Sciatic nerve (tissue), 2 donors: ENCODE measurements around the gene LAMA3. TPM values are rescaled to one million over a fixed set of nuclear protein-coding genes. Genes with fewer than 3 reads are reported as not detected.

ENCODE experiments used
- ATAC-seq: fragments of 200-7000 bp; cut with Tn5 transposase; one replicate; pipeline ENCODE4 v1.9.1; 2020; ENCODE audit warnings: mild to moderate bottlenecking, moderate library complexity
- DNase-seq: peaks from one replicate; pipeline ENCODE4 v3.0.0-alpha.2; 2020; ENCODE audit warnings: low spot score
- intact Hi-C: fragments of 100-400 bp; cut with DNase I; formaldehyde crosslinking; loops from one replicate; pipeline ENCODE4 v1.14.2; 2022
- total RNA-seq: library from RNA; stranded (reverse); fragmentation: NEBNext Ultra II Directional; extraction: Animal tissue kit (Norgen Biotek cat#: 25700); gene quantifications from one replicate; pipeline ENCODE4 v1.2.1, GENCODE V29; 2021
- donor health status: DM: no; HTN: no; CAD: no.
- donor health status: DM: no; HTN: no; CAD: no.

LAMA3 gene
- total RNA-seq, 1 donor from 2014 or later: 47.3 TPM

DNA sequence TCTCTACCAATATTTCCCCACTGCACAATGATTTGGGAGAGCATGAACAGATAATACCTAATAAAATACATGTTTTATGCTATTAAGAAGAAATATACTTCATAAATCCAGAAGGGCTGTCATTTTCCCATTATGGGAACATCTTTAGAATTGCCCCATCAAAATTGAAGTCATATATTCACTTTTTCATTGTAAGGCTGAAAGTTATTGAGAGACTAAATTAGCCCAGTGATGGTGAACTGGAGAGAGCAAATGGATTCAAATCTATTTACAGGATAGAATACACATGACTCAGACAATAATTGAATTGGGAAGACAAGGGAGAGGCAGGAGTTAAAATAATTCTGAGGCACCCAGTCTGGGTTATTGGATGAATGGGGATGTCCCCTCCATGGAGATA, 245.6 kb downstream of the LAMA3 start:
- intact Hi-C loops: no loop called here
- ATAC-seq (no peak), DNase-seq (no peak)

DNA sequence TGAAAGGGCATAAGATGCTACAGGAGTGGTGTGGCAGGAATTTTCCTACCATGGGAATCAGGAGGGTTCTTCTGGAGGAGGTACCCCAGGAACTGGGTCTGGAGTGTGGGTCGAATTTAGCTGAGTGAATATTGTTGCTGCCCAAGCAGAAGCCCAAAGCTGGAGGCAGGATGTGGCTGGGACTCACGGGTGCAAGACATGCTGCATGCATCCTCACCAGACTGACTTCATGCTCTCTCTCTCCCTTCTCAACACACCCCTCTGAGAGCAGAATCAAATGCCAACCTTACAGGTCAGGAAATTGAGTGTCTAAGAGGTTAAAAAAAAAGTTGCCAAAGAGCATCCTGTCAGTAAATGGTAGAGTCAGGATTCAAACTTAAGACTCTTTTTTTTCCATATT, 246.6 kb downstream of the LAMA3 start:
- ATAC-seq: no peak
- intact Hi-C loops: no loop called here
- no peak for DNase-seq

DNA sequence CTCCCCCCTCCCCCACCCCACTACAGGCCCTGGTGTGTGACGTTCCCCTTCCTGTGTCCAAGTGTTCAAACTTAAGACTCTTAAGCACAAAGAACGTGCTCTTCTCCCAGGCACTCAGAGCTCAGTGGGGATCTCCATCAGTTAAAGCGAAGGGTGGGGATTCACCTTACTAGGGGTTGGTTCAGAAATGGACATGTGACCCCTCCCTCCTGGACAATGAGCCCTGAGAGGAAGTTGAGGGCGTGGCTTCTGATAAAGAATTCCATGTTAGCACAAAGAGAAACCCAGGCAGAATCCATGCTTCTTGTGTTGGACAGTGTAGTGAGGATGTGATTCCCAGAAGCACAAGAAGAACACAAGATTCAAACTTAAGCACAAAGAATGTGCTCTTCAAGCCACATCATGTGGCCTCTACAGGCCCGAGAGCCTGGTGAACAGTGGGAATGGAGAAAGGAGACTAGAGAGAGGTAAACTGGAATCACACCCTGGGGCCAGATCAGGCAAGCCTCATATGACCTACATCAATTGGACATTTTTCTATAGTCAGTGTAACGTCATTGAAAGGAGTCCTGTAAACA, 247.2 kb downstream of the LAMA3 start:
- no peak for ATAC-seq
- no peak for DNase-seq
- intact Hi-C loops: no loop called here

DNA sequence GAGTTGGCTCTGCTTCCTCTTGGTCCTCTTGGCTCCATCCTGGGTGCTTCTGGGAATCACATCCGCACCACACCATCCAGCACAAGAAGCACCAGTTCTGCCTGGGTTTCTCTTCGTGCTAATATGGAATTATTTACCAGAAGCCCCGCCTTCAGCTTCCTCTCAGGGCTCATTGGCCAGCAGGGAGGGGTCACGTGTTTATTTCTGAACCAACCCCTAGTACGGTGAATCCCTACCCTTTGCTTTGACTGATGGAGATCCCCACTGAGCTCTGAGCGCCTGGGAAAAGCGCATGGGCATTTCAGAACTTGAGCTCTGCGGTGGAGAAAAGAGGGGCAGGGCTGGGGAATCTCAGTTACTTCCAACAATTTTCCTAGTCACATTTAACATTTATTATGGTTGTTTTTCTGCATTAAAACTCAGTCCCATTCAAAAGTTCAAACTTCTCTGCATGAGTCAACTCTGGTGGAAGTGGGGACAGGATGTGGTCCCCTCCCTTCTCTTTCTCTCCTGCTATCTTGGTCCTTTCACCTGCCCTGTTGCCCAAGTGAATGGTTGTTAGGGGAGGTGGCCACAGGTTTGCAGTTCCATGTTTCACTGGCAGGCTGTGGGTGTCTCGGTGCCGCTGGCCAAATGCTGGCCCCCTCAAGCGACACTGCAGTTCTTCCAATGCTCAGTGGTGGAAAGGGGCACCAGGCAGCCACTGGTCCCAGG, 248.9 kb downstream of the LAMA3 start:
- DNase-seq: no peak
- ATAC-seq: no peak
- intact Hi-C loops: no loop called here

DNA sequence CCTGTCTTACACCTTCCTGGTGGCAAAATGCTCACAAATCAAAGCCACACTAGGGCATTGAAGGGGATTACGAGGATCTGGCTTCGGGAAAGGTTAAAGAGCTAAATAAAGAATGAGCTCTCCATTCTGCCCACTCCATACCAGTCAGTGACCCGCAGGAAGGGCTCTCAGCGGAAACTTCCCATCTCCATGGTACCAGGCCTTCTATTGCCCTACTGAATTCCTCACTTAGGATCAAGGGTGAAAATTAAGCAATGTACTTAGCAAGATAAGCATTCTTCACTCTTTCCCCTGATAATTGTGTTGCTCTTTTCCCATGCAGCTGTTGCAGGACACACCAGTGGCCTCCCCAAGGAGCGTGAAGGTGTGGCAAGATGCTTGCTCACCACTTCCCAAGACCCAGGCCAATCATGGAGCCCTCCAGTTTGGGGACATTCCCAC, 249.7 kb downstream of the LAMA3 start:
- intact Hi-C loops: no loop called here
- ATAC-seq: no peak
- no peak for DNase-seq

DNA sequence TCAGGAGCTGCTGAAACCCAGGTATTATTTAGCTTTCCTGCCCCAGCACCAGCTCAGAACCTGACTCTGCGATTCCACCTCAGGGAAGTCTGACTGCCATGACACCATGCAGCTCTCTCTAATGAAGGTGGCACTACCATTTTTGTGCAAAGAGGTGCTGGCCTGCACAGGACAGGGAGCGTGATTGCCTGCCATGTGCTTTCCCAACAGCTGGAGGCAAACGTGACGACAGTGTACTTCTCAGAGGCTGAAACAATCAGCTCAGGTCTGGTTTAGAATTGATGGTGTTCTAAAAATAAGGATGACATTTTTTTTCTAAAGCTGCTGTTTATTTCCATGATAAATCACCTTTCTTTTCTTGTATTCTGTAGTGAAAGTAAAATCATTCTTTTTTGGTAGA, 250.1 kb downstream of the LAMA3 start:
- intact Hi-C loops: no loop called here
- ATAC-seq (no peak), DNase-seq (no peak)

DNA sequence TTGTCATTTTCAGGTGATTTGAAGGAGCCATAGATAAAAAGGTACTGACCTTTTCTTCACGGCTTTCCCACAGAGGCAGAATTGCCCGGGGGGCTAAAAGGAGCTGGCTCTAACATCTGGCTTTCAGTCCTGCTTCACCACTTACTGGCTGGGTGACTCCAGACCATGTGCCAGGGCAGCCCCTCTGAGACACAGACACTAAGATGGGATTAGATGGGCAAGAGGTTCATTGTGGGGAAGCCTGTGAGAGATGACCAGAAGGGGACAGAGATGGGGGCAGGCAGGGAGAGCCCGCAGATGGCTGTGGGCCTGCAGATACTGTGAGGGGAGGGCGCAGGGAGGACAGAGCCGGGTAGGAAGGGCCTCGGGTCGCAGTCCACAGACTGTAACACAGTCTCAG, 250.6 kb downstream of the LAMA3 start:
- ATAC-seq: no peak

DNA sequence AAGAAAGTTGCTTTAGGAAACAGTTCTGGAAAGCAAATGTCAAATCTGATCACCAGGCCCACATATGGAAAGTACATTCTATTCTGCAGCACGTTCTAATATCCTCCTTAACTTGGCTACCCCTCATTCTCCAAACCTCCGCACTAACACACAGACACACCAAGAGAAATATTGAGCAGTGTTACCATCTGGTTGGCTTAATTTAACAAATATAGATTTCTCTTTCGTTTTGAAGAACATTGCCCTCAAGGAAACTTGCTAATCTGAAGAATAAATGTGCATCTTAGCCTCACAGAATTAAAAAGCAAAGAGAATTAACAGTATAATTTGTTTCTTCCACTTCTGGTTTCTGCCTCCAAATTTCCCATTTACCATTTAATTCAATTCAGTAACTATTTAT, 252.5 kb downstream of the LAMA3 start:
- DNase-seq (no peak), ATAC-seq (no peak)
- intact Hi-C loops: no loop called here

More for the DNA sequence above, 250.6 kb downstream of the LAMA3 start:
- no peak for DNase-seq
- intact Hi-C loops: no loop called here

DNA sequence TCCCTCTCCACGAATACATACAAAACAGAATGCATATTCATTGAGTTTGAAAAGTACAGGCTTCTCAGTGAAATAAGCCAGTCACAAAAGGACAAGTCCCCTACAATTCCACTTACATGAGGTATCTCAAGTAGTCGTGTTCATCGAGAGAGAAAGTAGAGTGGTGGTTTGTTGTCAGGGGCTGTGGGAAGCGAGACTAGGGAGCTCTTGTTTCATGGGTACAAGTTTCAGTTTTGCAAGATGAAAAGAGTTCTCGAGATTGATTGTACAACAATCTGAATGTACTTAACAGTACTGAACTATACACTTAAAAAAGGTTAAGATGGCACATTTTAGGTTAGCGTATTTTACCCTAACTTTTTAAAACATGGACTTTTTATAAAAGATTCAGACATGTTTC, 253.9 kb downstream of the LAMA3 start:
- intact Hi-C loops: no loop called here
- DNase-seq: no peak
- no peak for ATAC-seq

DNA sequence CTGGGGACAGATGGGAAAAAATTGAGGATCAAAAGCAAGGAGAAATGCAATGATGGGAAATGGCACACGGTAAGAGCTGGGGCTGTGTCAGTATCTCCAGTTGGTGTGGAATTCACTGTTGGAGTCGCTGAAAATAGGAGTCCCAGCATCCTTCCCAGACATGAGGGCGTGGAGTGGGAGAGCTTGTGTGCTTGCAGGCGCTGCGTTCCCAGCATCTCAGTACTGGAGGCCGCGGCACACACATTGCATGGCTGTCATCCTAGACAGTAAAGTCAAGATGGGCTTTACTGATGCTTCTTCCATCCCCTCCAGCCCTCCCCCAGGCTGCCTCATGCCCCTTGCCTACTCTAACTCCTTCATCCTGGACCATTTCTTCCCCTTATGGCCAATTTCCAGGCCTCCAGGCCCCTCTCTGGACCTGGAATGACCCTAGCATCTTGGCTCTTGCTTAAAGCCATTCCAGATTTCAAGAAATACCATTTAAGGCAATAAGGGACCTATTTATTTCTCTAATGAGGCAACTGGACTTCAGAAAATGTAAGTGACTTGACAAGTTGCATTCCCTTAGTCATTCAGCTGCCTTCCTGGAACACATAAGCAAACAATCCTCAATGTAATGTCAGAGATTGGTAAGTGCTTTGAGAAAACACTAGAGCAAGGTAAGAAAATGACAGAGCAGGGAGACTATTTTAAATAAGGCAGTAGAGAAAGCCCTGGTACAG, 254.8 kb downstream of the LAMA3 start:
- DNase-seq (no peak), ATAC-seq (no peak)
- intact Hi-C loops: no loop called here

DNA sequence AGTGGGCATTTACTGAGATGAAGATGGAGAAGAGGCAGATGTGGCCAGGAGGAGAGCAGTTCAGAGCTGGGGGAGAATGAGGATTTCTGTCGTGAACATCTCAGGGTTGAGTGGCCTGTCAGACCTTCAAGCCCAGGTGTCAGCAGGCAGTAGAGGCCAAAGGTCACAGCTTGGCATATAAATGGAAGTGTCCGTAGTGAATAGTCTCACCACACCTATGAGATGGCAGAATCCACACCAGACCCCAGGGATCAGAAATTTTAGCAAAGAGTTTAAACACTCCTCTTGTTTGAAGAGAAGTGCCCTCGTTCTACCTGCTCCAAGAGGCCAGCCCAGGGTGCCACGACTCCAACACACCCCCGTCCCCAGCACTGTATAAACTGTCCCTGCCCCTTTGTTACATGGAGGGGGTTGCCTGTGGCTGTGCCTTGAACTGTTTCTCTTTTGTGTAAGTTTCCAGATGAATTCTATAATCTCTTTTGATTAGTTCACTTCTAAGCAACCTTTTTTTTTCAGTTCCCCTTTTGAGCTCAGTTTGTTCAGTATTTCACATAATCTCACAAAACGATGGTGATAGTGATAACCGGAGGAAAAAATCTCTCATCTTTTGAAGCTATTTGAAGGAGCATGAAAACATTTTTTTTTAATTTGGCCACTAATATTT, 256.3 kb downstream of the LAMA3 start:
- intact Hi-C loops: no loop called here
- ATAC-seq: no peak
- DNase-seq: no peak

DNA sequence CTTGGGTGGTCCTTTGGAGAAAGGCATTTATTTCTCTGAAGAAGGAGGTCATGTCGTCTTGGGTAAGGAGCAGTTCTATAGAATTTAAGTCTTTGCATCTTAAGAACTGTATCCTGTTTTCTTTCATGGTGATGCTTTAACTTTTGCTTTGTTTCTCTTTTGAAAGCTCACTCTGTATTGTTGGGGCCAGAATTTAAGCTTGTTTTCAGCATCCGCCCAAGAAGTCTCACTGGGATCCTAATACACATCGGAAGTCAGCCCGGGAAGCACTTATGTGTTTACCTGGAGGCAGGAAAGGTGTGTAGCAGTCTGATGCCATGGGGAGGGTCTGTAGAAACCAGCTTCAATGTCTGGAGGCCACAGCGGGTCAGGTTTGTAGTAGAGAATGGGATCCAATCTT, 260.6 kb downstream of the LAMA3 start:
- intact Hi-C loops: no loop called here
- ATAC-seq (no peak), DNase-seq (no peak)

DNA sequence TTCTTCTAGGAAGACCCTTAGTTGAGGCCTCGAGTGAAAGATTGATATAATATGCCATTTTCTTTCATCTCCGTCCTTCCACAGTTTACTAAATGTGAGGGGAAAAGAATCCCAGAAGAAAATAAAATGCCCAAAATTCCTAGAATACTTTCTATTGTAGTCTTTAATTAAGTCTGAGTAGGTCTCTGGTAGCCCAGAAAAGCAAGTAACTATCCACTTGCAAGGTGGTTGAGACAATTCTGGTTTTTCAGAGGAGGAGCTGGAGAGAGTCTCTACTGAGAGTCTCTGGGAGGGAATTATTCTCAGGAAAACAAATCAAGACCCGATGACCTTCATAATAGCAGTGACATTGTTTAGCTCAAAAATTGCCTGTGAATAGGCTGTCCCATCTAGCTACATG, 261.4 kb downstream of the LAMA3 start:
- no peak for ATAC-seq
- intact Hi-C loops: no loop called here
- no peak for DNase-seq

DNA sequence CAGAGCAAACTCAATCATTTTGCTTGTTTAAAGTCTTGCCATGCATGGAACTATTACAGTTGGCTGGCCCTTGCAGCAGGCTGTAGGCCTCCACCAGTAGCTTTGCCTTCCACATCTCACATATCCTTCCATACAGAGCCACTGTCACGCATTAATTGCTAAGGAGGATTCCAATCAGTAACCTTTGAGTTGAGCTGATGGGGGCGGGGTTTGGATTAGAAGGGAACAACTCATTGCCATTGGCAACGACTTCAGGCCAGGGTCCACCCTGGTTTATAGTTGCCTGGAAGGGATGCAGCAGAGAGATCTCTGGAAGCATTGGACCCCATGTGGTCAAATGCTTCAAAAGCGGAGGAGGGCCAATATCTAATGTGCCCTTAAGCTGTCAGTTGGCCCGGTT, 262.0 kb downstream of the LAMA3 start:
- intact Hi-C loops: no loop called here
- no peak for DNase-seq
- no peak for ATAC-seq

DNA sequence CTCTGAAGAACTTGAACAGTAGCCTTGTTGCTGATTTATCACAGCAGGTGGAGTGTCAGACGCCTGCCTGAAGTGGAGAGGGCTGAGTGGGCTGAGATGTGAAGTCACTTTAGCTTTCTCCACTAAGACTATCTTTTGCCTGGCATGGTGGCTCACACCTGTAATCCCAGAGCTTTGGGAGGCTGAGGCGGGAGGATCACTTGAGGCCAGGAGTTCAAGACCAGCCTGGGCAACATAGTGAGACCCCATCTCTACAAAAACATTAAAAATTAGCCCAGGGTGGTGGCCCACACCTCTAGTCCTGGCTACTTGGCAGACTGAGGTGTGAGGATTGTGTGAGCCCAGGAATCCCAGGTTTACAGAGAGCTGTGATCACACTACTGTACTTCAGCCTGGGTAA, 264.7 kb downstream of the LAMA3 start:
- ATAC-seq (no peak), DNase-seq (no peak)
- intact Hi-C loops: no loop called here

DNA sequence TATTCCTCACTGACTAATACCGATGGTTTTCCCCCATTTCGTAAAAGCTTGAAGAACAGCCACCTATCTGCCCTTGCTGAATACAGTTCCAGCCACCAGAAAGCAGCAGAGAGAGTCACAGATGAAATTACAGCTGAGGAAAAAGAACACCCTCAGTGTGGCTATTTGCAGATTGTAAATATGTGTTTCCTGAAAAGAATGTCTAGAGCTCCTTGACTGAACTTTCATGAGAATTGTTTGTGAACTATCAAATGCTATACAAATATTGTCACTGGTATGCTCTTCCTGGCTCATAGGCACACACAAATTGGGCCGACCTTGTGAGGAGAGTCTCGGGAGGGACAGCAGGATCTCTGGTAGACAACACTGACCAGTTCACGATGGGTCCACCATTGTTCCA, 267.2 kb downstream of the LAMA3 start:
- intact Hi-C loops: no loop called here
- ATAC-seq: no peak
- no peak for DNase-seq

DNA sequence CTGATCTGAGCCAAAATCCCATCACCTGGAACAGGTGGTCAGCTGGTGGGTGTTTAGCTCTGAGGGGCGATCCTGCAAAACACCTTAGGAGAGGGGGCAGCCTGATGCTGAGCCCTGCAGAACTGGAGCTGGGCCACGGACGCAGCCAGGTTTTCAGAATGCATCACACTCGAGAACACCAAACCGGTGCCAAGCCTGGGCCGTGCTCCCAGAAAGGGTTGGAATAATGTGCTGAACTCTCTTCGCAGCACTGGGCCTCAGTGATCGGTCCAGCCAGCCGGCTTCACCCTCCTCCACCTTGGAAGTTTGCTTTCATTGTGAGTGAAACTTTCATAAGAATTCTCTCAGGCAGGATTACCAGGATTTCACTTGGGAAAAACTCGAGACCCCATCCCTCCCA, 268.8 kb downstream of the LAMA3 start:
- intact Hi-C loops: no loop called here
- peak; percentile 84 for ATAC-seq
- DNase-seq: peak; percentile 73

DNA sequence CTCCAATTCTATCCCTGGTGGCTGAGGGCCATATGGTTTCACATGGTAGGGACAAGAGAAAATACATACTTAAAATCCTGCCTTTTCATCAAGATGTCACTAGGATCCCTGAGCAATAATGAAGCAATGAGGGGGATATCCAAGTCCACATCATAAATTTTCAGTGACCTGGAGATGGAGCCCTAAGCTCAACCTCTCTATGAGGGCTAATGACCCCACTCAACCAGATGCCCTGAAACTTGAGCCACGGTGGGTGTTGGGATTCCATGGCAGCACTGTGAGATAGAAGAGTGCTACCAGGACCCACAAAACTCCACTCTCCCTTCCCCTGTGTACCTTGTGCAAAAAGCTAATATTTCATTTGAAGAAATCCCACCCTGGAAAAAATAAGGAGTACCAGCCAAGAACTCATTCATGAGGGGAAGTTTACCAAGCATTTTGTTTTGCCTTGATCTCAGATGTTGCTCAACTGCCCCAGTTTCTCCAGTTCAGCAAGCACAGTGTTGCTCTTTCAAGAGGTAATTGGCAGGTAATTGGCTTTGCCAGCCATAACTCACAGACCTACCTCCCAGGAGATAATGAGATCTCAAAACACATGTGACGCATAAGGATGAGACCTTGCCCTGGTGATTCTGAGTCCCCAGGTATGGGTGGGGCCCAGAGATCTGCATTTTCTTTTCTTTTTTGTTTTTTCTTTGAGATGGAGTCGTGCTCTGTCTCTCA, 274.4 kb downstream of the LAMA3 start:
- intact Hi-C loops: no loop called here
- ATAC-seq (no peak), DNase-seq (no peak)
